Measurements from ENCODE around the gene PRDX6.
A peak's percentile ranks its signal among the peaks of the same experiment; 100 is the strongest.
"Not testable (repeated sequence)": the region's sequence is repeated elsewhere in the genome, so short reads cannot be mapped to it uniquely, and the experiment has no call there.

Gene PRDX6

DNA sequence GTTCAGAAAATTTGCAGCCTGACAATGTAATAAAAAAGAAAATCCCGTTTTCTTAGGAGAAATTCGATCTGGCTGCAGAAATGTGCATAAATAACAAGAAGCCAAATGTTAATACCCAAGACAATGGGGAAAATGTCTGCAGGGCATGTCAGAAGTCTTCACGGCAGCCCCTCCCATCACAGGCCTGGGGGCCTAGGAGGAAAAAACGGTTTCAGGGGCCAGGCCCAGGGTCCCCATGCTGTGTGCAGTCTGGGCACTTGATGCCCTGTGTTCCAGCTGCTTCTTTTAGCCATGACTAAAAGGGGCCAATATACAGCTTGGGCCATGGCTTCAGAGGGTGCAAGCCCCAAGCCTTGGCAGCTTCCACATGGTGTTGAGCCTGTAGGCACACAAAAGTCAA is 6.5 kb upstream of the PRDX6 start:
- Histone ChIP-seq H3K27ac (ENCODE audit: low read length) (no peak overlapping the region), H3K4me3 (ENCODE audit: low read length) (no peak overlapping the region), H3K4me1 (ENCODE audit: insufficient read depth, low read length) (no peaks in the 10 kb centered on the region), H3K9me3 (ENCODE audit: insufficient read depth, low read depth, low read length) (peaks cover 47% of the 10 kb centered on the region), H3K36me3 (ENCODE audit: insufficient read depth, low read depth, low read length) (peaks cover 30% of the 10 kb centered on the region), H3K9ac (ENCODE audit: low read depth, low read length) (no peak overlapping the region), H3K27me3 (ENCODE audit: insufficient read depth, low read length) (no peaks in the 10 kb centered on the region)

DNA sequence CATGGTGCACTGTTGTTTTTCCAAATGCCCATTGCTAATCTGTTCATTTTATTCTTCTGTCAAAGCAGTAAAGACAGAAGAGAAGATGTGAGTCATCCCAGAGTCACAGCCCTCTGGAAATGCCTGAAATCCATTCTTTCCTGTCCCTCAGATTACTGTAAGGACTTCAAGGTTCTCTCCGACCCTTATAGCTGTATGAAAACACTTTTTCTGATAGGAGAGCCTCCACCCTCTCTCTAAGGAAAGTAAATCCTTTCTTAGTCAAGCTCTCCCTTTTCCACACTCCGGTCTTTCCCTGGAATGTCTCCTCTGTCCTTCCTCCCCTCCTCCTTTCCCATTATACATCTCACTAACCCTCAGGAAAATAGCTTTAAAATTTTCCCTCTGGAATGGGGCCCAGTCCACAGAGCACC is 3.5 kb upstream of the PRDX6 start:
- H3K9me3 ChIP-seq (ENCODE audit: insufficient read depth, low read depth, low read length): peaks cover 36% of the 10 kb centered on the region
- no peaks in the 10 kb centered on the region for H3K27me3 ChIP-seq (ENCODE audit: insufficient read depth, low read length)
- no peak overlapping the region for H3K4me3 ChIP-seq (ENCODE audit: low read length)
- peaks cover 30% of the 10 kb centered on the region for H3K36me3 ChIP-seq (ENCODE audit: insufficient read depth, low read depth, low read length)
- H3K27ac ChIP-seq (ENCODE audit: low read length): no peak overlapping the region
- H3K4me1 ChIP-seq (ENCODE audit: insufficient read depth, low read length): no peaks in the 10 kb centered on the region; the same call in 1 of the 2 replicates
- no peak overlapping the region; the same call in 1 of the 2 replicates for H3K9ac ChIP-seq (ENCODE audit: low read depth, low read length)

DNA sequence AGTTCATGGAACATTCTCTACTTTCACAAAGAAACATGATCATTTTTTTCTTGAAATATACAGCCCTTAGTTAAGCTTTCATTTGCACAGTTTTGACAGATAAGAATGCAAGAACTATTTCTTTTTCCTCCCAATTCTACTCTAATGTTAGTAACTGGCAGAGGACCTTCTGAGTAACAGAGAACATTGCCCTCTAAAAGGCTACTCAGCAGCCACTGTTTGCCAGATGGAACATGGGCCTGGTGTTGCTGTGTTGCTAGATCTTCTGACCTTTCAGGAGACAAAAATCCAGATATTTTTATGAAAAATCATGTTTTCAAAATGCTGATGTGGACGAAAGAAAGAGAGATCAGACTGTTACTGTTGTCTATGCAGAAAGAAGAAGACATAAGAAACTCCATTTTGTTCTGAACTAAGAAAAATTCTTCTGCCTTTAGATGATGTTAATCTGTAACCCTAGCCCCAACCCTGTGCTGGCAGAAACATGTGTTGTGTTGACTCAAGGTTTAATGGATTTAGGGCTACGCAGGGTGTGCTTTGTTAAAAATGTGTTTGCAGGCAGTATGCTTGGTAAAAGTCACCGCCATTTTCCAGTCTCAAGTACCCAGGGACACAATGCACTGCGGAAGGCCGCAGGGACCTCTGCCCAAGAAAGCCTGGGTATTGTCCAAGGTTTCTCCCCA is 2.9 kb upstream of the PRDX6 start:
- no peaks in the 10 kb centered on the region for H3K27me3 ChIP-seq (ENCODE audit: insufficient read depth, low read length)
- peaks cover 30% of the 10 kb centered on the region for H3K9me3 ChIP-seq (ENCODE audit: insufficient read depth, low read depth, low read length)
- no peak overlapping the region for H3K9ac ChIP-seq (ENCODE audit: low read depth, low read length)
- H3K4me3 ChIP-seq (ENCODE audit: low read length): no peak overlapping the region
- no peak overlapping the region for H3K27ac ChIP-seq (ENCODE audit: low read length)
- peaks cover 4% of the 10 kb centered on the region; the same call in 1 of the 2 replicates for H3K4me1 ChIP-seq (ENCODE audit: insufficient read depth, low read length)
- H3K36me3 ChIP-seq (ENCODE audit: insufficient read depth, low read depth, low read length): peaks cover 30% of the 10 kb centered on the region

DNA sequence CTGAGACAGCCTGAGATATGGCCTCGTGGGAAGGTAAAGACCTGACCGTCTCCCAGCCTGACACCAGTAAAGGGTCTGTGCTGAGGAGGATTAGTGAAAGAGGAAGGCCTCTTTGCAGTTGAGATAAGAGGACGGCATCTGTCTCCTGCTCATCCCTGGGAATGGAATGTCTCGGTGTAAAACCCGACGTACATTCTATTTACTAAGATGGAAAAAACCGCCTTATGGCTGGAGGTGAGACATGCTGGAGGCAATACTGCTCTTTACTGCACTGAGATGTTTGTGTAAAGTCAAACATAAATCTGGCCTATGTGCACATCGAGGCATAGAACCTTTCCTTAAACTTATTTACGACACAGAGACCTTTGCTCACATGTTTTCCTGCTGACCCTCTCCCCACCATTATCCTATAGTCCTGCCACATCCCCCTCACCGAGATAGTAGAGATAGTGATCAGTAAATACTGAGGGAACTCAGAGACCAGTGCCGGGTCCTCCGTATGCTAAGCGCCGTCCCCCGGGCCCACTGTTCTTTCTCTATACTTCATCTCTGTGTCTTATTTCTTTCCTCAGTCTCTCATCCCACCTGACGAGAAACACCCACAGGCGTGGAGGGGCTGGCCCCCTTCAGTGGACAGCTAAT is 2.2 kb upstream of the PRDX6 start:
- 0 out of 2 replicates have a peak overlapping the region, but pooled peaks have one; percentile 91 for H3K4me3 ChIP-seq (ENCODE audit: low read length)
- peaks cover 11% of the 10 kb centered on the region; the same call in 1 of the 2 replicates for H3K4me1 ChIP-seq (ENCODE audit: insufficient read depth, low read length)
- H3K27ac ChIP-seq (ENCODE audit: low read length); H3K9ac ChIP-seq (ENCODE audit: low read depth, low read length); H3K27me3 ChIP-seq (ENCODE audit: insufficient read depth, low read length): not testable (repeated sequence)
- H3K9me3 ChIP-seq (ENCODE audit: insufficient read depth, low read depth, low read length): peaks cover 24% of the 10 kb centered on the region
- H3K36me3 ChIP-seq (ENCODE audit: insufficient read depth, low read depth, low read length): peaks cover 30% of the 10 kb centered on the region

DNA sequence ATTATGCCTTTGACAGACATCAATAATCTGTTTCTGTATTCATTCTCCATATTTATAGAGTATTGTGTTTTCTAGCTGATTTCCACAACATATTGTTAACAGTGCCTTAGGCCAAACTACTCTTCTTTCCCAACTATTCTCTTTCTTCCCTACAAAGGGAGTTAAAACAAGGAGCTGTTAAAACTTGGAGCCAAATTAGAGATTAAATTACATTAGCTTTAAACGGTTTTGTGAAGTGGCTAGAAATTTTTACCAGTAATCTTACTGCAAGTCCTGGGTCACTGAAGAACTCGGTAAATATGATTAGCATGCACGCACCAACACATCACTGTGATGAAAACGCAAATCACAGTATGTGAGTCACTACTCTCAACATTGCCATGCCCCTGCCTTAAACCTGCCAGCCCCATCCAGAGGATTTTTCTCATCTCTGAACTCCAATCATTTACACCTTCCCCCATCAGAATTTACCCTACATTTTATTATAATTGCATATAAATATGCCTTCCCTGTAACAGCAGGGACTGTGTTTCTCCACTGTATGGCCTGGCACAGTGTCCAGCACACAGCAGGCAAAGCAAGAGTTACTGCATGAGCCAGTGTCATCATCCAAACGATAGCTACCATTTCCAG is 1.5 kb upstream of the PRDX6 start:
- peaks cover 12% of the 10 kb centered on the region; the same call in 1 of the 2 replicates for H3K4me1 ChIP-seq (ENCODE audit: insufficient read depth, low read length)
- H3K27me3 ChIP-seq (ENCODE audit: insufficient read depth, low read length): no peaks in the 10 kb centered on the region
- H3K36me3 ChIP-seq (ENCODE audit: insufficient read depth, low read depth, low read length): peaks cover 34% of the 10 kb centered on the region
- peak overlapping the region; percentile 88; the same call in 1 of the 2 replicates for H3K9ac ChIP-seq (ENCODE audit: low read depth, low read length)
- peak overlapping the region; percentile 91 for H3K4me3 ChIP-seq (ENCODE audit: low read length)
- peaks cover 16% of the 10 kb centered on the region for H3K9me3 ChIP-seq (ENCODE audit: insufficient read depth, low read depth, low read length)
- no peak overlapping the region for H3K27ac ChIP-seq (ENCODE audit: low read length)

DNA sequence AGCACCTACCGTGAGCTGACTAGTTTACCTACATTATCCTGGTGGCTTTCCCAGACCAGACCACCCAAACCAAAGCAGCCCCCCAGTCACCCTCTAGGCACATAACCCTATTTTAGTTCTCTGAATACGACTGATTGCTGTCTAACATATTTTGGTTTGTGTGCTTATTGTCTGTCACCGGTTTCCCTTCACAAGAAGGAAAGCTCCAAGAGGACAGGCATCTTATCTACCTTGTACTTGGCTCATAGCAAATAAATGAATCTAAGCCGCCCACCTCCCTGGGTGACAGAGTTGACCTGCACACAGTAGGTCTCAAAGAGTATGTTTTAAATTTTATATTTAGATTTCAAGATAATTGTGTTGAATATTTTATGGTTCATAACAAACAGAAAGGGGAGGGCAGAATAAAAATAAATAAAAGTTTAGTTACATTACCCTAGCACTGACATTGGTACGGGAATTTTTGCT is 904 bp upstream of the PRDX6 start:
- Histone ChIP-seq H3K4me3 (ENCODE audit: low read length) (peak overlapping the region; percentile 91), H3K9me3 (ENCODE audit: insufficient read depth, low read depth, low read length) (peaks cover 11% of the 10 kb centered on the region), H3K27me3 (ENCODE audit: insufficient read depth, low read length) (no peaks in the 10 kb centered on the region), H3K27ac (ENCODE audit: low read length) (no peak overlapping the region), H3K4me1 (ENCODE audit: insufficient read depth, low read length) (peaks cover 12% of the 10 kb centered on the region; the same call in 1 of the 2 replicates), H3K36me3 (ENCODE audit: insufficient read depth, low read depth, low read length) (peaks cover 39% of the 10 kb centered on the region), H3K9ac (ENCODE audit: low read depth, low read length) (peak overlapping the region; percentile 88)

DNA sequence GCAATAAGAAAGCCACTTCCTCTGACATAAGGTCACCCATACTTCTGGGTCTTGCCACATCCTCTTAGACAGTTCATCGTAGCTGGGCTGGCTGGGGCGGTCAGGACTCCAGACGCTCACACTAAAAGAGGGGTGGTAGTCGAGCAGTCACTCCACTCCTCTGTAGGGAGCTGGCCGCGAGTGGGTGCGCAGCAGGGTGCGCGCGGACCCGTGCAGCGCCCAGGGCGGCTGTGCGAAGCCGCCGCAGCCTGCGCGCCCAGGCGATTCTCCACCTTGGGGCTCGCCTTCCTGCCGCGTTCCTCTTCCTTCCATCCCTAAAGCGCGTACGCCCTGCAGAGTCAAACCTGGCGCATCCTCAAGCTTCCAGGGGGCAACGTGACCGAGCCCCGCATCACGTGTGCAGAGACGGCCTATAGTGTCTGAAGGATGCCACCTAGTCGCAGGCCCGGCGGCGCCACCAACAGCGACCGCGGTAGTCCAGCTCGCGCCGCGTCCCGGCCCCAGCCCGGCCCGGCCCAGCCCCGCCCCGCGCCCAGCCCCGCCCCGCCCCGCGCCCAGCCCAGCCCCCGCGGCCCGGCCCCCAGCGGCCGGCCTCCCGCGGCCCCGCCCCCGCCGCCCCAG is 360 bp upstream of the PRDX6 start:
- peaks cover 6% of the 10 kb centered on the region; the same call in 1 of the 2 replicates for H3K9me3 ChIP-seq (ENCODE audit: insufficient read depth, low read depth, low read length)
- H3K9ac ChIP-seq (ENCODE audit: low read depth, low read length): peak overlapping the region; percentile 88
- H3K4me1 ChIP-seq (ENCODE audit: insufficient read depth, low read length): peaks cover 12% of the 10 kb centered on the region; the same call in 1 of the 2 replicates
- no peaks in the 10 kb centered on the region for H3K27me3 ChIP-seq (ENCODE audit: insufficient read depth, low read length)
- no peak overlapping the region for H3K27ac ChIP-seq (ENCODE audit: low read length)
- H3K36me3 ChIP-seq (ENCODE audit: insufficient read depth, low read depth, low read length): peaks cover 41% of the 10 kb centered on the region
- peak overlapping the region; percentile 91 for H3K4me3 ChIP-seq (ENCODE audit: low read length)

DNA sequence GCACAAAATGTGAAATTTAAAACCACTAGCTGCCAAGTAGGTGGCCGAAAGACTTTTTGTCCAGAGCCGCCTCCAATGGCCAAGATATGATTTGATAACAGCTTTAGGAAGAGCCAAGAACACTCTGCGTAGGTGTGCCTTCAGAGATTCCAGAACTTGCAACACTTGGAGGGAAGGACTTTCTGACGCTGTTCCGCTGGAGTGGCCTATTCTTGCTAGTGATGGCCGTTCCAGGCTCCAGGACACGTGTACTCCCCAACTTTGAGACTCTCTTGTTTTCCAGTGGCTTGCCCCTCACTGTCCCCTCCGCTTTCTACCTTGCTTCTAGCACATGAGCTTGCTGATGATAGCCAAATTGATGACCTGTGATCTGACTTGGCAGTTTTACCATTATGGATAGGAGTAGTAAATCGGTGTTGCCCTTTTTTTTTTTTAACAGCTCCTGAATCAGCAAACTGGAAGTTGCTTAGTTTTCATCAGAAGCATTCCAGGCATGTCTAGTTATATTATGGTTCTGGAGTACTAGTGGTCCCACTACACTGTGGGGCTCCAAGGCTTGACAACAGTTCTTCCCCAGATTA is 1.0 kb downstream of the PRDX6 start:
- Histone ChIP-seq H3K27ac (ENCODE audit: low read length) (peak overlapping the region; percentile 86), H3K4me3 (ENCODE audit: low read length) (peak overlapping the region; percentile 91), H3K4me1 (ENCODE audit: insufficient read depth, low read length) (peaks cover 12% of the 10 kb centered on the region; the same call in 1 of the 2 replicates), H3K27me3 (ENCODE audit: insufficient read depth, low read length) (no peaks in the 10 kb centered on the region), H3K9ac (ENCODE audit: low read depth, low read length) (peak overlapping the region; percentile 92), H3K36me3 (ENCODE audit: insufficient read depth, low read depth, low read length) (peaks cover 48% of the 10 kb centered on the region), H3K9me3 (ENCODE audit: insufficient read depth, low read depth, low read length) (no peaks in the 10 kb centered on the region)

DNA sequence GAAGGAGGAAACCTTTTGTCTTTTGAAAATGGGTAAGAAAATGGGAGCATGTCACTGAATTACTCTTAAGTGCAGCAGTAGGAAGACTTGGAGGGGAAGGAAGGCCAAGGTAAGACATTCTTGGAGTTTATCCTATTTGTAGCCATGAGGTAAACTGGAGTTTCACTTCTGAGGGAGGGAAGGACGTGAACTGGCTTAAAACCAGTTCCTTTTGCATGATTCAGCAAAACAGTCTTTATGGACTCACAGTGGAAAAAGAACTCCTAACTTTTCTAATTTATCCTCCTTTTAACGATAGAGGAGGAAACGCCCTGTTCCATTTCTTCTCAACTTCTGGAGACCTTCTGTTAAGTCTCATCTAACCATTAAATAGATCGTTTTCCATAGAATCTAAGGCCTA is 2.5 kb downstream of the PRDX6 start:
- H3K9me3 ChIP-seq (ENCODE audit: insufficient read depth, low read depth, low read length): no peaks in the 10 kb centered on the region
- H3K4me3 ChIP-seq (ENCODE audit: low read length): peak overlapping the region; percentile 91
- H3K9ac ChIP-seq (ENCODE audit: low read depth, low read length): peak overlapping the region; percentile 92; the same call in 1 of the 2 replicates
- H3K36me3 ChIP-seq (ENCODE audit: insufficient read depth, low read depth, low read length): peaks cover 55% of the 10 kb centered on the region
- no peaks in the 10 kb centered on the region for H3K27me3 ChIP-seq (ENCODE audit: insufficient read depth, low read length)
- peaks cover 12% of the 10 kb centered on the region; the same call in 1 of the 2 replicates for H3K4me1 ChIP-seq (ENCODE audit: insufficient read depth, low read length)
- H3K27ac ChIP-seq (ENCODE audit: low read length): no peak overlapping the region

DNA sequence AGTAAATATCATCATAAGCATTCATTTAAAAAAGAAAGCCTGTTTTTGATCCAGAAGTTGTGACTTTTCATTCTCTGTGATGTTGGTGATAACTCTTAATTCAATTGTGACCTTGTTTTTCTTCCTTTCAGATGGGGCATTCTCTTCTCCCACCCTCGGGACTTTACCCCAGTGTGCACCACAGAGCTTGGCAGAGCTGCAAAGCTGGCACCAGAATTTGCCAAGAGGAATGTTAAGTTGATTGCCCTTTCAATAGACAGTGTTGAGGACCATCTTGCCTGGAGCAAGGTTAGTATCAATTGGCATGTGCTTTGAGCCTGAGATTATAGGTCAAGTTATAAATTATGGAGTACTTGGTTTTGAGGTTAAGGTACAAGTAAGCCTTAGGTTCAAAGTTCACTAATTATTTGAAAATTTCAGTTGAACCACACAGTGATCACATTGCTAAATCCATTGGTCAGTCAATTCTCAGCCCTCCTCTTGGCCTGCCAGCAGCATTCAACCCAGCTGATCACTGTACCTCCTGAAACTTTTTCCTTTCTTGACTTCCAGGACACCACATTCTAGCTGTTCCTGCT is 4.1 kb downstream of the PRDX6 start:
- Histone ChIP-seq H3K9me3 (ENCODE audit: insufficient read depth, low read depth, low read length) (no peaks in the 10 kb centered on the region), H3K36me3 (ENCODE audit: insufficient read depth, low read depth, low read length) (peaks cover 72% of the 10 kb centered on the region), H3K4me1 (ENCODE audit: insufficient read depth, low read length) (peaks cover 12% of the 10 kb centered on the region; the same call in 1 of the 2 replicates), H3K4me3 (ENCODE audit: low read length) (no peak overlapping the region), H3K27ac (ENCODE audit: low read length) (no peak overlapping the region), H3K9ac (ENCODE audit: low read depth, low read length) (no peak overlapping the region), H3K27me3 (ENCODE audit: insufficient read depth, low read length) (no peaks in the 10 kb centered on the region)

DNA sequence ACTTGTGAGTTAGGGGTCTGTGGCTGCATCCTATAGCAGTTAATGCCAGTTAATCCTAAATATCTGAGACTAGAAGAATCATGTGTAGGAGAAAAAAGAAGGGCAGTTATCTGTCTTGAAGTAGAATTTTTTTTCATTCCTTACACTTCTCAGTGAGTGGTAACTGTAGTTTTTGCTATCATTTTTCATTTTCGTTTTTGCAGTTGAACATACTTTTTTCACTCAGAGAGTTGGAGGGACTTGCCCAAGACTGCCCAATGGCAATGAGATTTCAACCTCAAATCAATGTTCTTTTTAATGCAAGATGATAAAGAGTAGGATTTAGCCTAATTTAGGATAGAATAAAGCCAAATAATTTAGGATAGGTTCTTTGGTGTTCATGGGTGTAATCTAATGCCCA is 5.5 kb downstream of the PRDX6 start:
- Histone ChIP-seq H3K27ac (ENCODE audit: low read length) (no peak overlapping the region), H3K9ac (ENCODE audit: low read depth, low read length) (no peak overlapping the region), H3K9me3 (ENCODE audit: insufficient read depth, low read depth, low read length) (no peaks in the 10 kb centered on the region), H3K4me1 (ENCODE audit: insufficient read depth, low read length) (peaks cover 12% of the 10 kb centered on the region; the same call in 1 of the 2 replicates), H3K27me3 (ENCODE audit: insufficient read depth, low read length) (no peaks in the 10 kb centered on the region), H3K4me3 (ENCODE audit: low read length) (no peak overlapping the region), H3K36me3 (ENCODE audit: insufficient read depth, low read depth, low read length) (peaks cover 86% of the 10 kb centered on the region)
